Measurements from ENCODE around the gene PIK3C2G.
"Not testable (repeated sequence)": the region's sequence is repeated elsewhere in the genome, so short reads cannot be mapped to it uniquely, and the experiment has no call there.

PIK3C2G gene

DNA sequence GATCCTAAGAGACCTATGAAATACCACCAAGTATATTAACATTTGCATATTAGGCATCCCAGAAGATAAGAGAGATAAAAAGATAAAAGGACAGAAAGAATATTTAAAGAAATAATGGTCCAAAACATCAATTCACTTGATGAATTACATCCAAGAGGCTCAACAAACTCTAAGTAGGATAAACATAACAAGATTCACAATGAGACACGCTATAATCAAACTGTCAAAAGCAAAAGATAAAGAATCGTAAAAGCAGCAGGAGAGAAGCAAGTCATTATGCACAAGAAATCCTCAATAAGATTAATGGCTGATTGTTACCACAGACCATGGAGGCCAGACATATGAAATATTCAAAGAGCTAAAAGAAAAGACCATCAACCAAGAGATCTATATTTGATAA, 396.9 kb downstream of the PIK3C2G start:
- DNase-seq, result peak in 1 of 3 experiments; percentile 47

- no peak for DNase-seq
Observed at GRCh38 chr12:18658829-18659228, 397.5 kb downstream of the PIK3C2G start.

DNA sequence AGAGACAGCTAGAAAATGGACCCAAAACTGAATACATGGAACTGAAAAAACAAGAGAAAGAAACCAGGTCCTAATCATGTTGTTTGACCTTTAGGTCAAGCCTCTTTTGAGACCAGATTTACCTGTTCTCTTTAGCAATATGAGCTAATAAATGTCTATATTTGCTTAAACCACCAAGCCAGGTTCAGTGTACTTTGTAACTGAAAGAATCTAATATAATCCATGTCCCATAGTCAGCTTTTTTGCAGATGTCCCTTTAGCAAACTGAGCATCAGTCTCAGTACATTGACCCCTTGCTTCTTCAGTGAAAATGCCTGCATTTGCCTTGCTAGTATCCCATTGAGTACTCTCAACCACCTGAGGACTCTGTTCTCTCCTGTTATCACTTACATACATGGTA, 414.8 kb downstream of the PIK3C2G start:
- DNase-seq, result no peak

DNA sequence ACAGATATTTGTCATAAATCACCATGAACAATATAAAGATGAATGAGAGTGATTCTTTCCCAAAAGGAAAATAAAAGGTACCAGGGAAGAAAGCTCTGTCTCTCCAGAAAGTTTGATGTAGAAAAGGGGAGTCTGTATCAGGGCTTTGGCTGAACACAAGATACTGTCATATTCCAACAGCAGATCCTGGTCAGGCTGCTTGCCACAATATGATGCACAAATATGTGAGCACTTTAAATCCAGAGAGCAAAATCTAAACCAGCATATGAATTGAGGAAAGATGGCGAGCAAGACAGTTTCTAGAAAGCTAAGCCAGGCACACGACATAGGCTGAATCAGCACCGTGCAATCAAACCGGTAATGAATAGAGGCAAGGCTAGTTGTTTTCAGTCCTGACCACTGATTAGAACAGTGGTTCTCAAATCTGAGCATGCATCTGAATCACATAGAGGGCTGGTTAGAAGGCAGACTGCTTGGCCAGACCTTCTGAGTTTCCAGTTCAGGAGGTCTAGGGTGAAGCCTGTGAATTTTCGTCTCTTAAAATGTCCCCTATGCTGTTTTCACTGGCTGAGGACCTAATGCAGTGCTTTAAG, 415.8 kb downstream of the PIK3C2G start:
- no peak for DNase-seq

- DNase-seq, result no peak
Observed at GRCh38 chr12:18681818-18682217, 420.5 kb downstream of the PIK3C2G start.

GRCh38 chr12:18683327-18684013, 422.2 kb downstream of the PIK3C2G start:
- no peak for DNase-seq

DNA sequence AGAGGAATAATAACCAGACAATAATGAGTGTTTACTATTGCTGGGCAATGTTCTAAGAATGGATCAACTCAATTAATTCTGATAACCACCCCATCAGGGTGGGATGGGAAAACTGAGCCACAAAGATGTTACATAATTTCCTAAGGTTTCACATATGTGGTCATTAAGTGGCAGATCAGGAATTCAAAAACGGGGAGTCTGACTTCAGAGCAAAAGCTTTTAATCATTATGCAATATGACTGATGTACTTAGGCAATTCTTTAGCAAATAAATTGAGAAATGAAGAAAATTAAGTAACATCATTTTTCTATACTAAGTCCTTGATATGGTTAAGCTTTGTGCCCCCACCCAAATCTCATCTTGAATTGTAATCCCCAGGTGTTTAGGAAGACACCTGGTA, 423.1 kb downstream of the PIK3C2G start:
- no peak for DNase-seq

- no peak for DNase-seq
Observed at GRCh38 chr12:18689771-18690170, 428.5 kb downstream of the PIK3C2G start.

DNA sequence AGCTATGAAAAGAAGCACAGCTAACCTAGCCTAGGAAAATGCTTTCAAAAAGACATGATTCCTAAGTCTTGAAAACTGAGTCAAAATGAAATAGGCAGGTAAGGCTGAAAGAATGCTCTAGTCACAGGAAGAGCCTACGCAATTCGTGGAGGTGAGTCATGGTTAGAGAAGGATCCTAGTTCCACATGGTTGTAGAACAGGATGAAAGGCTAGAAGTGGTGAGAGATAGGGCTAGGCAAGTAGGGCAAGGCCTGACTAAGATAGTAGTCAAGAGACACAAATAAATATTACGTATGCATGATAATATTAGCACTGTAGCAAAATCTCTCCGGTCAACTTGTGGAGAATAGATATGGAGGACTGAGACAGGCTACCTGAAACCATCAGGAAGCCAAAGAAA, 429.3 kb downstream of the PIK3C2G start:
- no peak for DNase-seq

DNA sequence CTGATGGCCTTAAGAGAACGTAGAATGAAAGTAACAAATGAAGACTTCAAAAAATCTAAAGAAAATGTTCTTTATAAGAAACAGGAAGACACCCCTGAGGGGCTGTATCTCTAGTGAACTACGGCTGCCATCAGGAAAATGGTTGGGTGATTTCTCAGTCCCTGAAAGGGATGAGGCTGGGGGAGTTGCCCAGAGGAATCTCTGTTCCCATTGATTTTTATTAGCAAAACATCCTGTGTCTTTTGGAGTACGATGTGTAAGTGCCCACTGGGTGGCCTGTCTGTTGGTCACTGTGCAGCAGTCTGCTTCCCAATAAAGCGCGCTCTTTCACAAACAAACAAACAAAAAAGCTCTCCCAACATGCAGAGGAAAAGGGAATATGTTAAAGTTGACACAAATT, 432.7 kb downstream of the PIK3C2G start:
- not testable (repeated sequence) for DNase-seq

DNA sequence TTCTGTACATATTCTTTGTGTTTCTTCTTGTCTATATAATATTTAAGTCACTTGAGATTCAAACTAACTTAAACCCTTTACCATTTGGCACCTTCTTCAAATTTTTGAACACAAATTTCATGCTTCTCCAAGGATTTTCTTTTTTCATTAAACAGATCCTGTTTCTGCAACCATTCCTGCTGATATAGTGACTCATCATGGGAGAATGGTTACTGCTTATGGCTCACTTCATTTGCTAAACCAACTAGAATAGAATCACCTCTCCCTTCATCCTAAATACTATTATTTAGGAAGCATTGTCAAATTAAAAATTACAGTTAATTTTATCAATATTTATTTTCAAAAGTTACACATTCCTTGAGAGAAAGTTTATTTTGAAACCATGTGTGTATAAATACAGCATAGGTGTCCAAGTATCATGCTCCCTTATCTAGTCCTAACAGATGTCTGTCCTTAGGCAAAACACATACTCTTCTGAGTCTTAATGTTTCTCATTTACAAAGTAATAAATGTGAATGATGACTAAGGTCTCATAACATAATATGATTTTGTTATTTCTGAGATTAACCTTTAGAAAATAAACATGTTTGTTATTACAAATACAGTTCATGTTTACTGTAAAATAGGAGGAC, 435.8 kb downstream of the PIK3C2G start:
- no peak for DNase-seq
